ENCODE results near the gene TTC28.

GRCh38 chr22:28205926-28206325, 473.7 kb downstream of the TTC28 start:
- TF ChIP-seq CTCF (IDR thresholded peaks at IDR 0.05) = no peak
- TF ChIP-seq POLR2A (IDR thresholded peaks at IDR 0.05) = no peak

All from uterus (tissue), 2 donors.